DMS79 treated with DMSO at 0.1 percent for 48 hours (cell line): ENCODE measurements around the gene POU2F2.
"Not testable (repeated sequence)": the region's sequence is repeated elsewhere in the genome, so short reads cannot be mapped to it uniquely, and the experiment has no call there.

Experiments
- DNase-seq: peaks from one replicate; lab custom pipeline; 2025; lab: John Stamatoyannopoulos, UW

The POU2F2 gene

DNA sequence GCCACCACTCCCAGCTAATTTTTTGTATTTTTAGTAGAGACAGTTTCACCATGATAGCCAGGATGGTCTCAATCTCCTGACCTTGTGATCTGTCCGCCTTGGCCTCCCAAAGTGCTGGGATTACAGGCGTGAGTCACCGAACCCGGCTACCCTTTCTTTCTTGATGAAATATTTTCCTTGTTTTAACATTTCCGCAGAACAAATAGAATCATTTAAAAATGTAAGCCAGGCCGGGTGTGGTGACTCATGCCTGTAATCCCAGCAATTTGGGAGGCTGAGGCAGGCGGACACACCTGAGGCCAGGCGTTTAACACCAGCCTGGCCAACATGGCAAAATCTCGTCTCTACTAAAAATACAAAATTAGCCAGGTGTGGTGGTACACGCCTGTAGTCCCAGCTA lies 32.0 kb downstream of the POU2F2 start:
- not testable (repeated sequence) for DNase-seq

DNA sequence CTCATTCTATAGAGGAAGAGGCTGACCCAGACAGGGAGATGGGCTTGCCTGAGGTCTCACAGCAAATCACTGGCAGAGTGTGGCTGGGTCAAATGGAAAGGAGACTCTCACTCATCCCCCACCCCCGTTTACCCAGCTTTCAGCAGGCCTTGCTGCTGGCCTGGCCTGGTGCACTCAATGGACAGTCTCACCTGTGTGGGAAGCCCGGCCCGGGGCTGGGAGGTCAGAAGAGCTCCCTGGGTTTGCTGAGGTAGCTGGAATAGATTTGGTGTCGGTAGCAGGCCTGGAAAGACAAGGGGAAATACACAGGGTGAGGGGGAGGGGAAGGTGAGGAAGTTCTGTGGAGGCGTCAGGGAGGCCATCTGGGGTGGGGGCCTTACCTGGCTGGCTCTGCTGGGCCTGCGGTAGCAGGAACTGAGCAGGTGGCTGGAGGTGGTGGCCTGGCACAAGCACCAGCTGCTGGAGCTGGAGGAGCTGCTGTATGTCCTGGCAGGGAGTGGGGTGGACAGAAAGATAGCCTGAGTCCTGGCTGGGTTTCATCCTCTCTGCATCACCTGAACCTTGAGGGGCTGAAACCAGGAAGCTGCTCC lies 32.8 kb downstream of the POU2F2 start:
- DNase-seq: no peak

DNA sequence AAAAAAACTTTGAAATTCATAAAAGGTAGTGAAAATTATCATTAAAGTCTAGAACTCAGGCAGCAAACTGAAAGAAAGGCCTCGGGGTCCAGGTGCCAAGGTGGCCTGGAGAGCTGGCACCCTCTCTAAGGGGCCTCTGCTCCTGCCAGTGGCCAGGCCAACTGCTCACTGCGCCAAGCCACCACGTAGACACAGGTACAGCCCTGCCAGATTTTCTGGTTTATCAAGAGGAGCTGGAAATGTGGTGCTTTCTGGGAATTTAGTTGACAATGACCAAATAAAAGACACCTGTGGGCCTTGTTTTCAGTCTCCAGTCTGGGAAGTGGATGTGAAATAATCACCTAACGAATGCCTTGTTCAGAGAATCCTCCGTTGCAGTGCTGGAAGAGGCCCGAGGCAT lies 33.5 kb downstream of the POU2F2 start:
- DNase-seq: no peak

DNA sequence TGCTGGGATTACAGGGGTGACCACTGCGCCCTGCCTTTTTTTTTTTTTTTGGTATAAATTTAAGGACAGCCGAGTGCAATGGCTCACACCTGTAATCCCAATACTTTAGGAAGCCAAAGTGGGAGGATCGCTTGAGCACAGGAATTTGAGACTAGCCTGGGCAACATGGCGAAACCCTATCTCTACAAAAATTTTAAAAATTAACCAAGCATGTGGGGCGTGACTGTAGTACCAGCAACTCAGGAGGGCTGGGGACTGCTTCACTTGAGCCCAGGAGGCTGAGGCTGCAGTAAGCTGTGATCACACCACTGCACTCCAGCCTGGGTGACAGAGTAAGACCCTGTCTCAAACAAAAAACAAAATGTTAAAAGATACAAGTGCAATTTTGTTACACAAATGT lies 34.8 kb downstream of the POU2F2 start:
- no peak for DNase-seq

DNA sequence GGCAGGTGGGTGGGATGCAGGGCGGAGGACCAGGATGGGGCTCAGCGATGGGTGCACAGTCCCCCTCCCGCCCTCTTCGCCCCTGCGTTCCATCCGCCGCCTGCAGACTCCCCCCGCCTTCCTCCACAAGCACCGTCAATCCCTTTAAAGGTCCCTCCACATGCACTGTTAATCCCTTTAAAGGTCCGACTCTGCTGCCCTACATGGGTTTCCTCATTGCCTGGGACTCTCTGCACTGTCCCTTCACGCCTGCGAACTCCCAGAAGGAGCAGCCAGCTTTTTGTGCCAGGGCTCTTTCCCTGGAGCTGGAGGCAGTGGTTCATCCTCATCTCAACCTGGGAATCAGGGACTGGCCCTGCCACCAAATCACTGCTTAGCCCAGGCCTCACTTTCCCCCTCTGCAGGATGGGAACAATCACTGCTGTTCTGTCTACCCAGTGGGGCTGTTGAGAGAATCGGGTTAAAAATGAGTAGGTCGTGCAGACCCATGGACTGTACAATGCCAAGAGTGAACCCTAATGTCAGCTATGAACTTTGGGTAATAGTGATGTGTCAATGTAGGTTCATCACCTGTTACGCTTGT lies 35.9 kb downstream of the POU2F2 start:
- DNase-seq: no peak

DNA sequence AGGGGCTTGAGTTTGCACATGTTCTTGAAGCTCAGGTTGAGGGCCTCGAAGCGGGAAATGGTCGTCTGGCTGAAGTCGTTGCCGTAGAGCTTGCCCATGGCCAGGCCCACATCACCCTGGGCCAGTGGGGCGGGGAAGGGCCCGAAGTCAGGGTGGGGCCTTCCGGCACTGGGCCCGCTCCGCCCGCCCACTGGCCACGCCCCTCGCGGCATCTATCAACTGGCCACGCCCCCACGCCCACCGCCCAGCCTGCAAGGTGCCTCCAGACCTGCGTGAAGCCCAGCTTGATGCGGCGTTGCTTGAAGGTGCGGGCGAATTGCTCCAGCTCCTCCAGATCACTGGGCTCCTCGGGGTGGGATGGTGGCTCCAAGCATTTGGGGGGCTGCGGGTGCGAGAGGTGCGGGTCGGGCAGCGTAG lies 36.4 kb downstream of the POU2F2 start:
- DNase-seq: no peak

DNA sequence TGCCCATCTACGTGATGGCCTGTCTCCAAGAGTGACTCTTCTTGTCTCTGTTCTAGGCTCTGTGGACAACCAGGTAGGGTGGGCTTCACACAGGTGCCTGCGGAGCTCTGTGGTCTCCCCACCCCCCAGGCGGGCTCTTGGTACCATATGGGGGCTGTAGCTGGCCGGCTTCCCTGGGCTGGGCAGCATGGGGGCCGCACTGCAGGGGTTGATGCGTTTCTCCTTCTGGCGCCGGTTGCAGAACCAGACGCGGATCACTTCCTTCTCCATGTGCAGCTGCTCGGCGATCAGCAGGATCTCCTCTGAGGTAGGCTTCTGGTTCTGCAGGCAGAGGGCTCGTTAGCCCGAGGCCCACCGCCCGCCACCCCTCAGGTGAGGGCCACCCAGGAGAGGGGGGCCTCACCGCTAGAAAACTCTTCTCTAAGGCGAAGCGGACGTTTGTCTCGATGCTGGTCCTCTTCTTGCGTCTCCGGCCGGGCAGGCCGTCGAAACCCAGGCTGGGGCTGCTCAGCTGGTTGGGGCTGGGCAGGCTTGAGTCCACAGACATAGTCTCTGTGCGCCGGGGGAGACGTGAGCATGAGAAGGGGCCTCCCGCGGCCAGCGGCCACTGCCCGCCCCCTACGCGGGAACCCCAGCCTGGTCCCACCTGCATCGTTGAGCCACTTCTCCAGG lies 37.0 kb downstream of the POU2F2 start:
- DNase-seq: no peak

DNA sequence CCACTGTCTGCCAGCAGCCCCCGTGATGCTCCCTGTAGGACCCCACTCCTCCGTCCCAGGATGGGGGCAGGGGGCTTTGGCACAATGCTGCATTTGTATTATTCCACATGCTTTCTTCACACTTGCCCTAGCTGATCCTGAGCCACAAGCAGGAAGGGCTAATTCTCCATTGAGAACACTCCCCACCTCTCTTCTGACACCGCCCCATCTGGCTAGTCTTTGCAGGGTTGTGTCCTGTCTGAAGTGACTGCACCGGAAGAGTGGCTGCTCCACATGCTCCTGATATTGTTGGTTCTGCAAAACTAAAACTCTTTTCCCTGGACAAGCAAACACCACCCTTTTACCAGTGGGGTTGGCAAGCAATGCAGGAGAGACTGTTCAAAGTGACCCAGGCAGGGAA lies 38.3 kb downstream of the POU2F2 start:
- DNase-seq: no peak

DNA sequence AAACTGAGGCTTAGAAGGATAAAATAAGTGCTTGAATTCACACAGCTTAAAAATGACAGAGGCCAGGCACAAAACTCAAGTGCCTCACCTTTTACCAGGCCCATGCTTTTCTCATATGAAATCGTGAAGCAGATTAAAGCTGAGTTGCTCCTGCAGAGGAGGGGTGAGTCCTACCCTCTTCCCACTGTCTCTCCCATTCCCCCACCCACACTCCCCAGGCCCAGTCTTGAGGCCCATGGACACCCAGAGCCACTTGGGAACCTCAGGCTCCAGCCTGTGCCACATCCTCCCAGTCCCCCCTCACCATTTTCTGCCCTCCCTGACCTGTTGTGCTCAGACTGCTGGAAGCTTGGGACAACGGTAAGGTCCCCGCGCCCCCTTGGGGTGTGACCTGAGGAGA lies 38.7 kb downstream of the POU2F2 start:
- no peak for DNase-seq

DNA sequence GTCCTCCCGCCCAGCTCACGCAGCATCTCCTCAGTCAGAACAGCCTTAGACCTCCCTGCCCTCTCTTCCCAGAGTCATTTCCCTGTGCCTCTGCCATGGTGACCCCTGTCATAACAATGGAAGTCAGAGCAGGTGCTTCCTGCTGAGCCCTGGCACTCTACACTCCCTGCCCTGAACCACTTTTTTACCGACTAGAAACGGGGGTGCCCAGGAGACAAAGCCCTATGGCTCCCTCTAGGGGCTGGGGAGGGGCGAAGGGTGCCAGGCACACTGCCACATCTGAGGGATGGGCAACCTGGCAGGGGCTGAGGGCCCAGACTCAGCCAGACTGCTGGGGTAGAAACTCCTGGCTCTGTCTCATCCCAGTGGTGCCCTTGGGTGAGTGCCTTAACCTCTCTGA lies 39.9 kb downstream of the POU2F2 start:
- DNase-seq: peak; percentile 47

DNA sequence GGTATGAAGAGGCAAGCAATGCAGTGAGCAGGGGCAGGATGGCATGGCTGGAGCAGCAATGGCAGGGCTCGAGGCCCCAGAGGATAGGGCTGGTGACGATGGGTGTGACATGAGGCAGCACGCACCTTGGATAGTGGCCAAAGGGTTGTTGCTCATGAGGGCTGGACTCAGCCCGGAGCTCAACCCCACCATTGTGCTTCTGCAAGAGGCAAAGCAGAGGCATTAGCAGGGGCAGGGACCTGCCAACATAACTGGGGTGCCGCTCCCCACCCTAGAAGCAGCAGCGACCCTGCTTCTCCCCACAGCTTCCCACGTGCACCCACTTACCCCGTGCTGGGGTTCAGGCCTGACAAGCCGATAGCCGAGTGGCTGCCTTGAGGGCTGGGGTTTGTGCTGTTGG lies 40.5 kb downstream of the POU2F2 start:
- no peak for DNase-seq

DNA sequence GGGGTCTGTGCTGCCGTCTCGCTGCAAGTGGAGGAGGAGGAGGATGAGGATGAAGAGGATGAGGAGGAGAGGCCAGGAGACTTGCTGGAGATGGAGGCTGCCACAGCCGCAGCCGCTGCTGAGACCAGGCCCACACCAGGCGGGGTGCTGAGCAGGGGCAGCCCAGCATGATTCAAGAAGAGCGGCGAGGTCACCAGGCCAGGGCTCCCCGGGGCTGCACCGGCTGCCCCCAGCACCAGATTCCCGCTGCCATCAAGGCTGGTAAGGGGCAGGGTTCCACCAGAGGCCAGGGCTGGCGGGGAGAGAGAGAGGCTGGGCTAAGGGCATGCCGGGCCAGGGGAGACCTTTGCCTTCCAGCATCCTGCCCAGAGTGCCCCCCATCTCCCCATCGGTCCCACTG lies 40.9 kb downstream of the POU2F2 start:
- DNase-seq: no peak

DNA sequence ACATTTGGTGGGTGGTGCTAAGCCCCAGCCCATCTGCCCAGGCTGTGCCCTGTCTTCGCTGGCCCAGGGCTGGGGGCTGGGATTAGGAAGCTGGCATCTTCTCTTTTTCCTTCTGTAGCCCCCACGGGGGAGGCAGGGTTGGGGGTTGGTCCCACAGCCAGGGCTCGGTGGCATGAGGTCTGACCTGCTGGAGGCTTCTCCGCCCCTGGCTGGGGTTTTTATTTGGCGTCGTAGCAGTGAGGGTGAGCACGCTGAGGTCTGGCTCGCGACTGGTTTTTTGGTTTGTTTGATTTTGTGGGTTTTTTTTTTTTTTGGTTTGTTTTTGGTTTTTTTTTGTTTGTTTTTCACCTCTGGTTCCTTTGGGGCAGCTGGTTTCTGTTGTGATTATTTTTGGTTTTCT lies 41.6 kb downstream of the POU2F2 start:
- DNase-seq: no peak

DNA sequence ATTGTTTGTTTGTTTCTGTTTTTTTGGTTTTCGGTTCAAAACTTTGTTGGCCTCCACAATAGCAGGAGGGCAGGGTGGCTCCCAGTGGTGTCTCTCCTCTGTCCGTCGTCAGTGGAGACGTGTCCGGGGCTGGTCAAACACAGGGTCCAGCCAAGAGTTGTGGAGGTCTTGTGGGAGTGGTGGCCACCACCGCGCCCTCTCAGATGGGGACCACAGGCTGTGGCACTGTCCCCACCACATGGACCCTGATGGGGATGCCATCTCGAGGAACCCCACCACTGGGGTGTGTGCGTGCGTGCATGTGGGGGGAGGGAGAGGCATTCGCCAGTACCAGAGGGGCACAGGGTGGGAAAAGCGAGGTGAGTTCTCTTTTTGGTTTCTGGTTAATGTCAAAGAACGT lies 42.5 kb downstream of the POU2F2 start:
- no peak for DNase-seq

DNA sequence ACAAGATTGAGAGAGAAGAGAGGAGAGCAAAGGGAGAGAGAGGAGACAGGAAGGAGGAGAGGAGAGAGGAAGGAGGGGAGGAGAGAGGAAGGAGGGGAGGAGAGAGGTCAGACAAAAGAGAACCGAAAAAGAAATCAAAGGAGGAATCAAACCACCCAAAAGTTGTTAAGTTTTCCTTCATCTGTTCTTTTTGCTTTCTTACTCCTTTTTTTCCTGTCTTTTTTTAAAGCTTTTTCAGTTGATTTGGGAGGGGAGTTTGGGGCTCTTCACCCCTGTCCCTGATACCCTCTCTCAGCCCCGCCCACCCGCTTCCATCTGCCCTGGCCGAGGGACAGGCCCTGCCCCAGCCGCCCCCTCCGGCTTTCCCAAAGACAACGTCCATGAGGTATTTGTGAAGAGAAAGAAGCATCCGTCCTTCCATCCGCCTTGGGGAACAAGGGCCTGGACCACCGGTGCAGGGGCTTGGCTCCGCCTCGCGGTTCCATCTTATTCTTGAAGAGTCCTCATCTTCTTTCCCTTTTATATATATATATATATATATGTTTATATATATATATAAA lies 43.0 kb downstream of the POU2F2 start:
- no peak for DNase-seq

DNA sequence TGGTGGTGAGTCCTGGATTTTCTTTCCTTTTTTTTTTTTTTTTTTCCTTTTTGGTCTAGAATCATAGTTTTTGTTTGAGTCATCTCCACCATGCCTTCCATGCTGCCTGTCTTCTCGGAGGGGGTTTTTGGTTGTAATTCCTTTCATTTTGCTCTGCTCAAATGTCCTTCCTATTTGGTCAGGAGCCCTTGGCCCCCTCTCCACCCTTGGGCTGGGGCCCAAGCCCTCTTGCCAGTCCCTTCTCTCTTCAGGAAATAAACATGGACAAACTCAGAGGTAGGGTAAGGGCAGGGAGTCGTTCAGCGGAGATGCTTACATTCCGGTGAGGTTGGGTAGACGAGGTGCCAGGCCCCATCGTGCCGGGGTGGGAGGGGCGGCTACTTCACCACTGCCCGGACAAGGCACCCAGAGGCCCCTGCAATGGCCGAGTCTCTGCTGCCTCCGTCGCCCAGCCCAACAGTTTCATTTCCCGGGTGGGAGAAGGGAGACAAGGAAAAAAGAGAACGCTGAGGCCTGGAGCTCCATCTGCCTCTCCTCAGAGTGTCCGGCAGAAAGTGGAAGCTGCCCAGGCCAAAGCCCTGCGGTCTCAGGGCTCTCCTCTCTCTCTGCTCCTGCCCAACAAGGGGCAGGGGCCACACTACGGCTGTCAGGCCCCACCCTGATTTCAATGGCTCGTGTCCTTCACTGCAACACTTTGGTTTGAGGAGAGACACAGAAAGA lies 43.6 kb downstream of the POU2F2 start:
- no peak for DNase-seq

DNA sequence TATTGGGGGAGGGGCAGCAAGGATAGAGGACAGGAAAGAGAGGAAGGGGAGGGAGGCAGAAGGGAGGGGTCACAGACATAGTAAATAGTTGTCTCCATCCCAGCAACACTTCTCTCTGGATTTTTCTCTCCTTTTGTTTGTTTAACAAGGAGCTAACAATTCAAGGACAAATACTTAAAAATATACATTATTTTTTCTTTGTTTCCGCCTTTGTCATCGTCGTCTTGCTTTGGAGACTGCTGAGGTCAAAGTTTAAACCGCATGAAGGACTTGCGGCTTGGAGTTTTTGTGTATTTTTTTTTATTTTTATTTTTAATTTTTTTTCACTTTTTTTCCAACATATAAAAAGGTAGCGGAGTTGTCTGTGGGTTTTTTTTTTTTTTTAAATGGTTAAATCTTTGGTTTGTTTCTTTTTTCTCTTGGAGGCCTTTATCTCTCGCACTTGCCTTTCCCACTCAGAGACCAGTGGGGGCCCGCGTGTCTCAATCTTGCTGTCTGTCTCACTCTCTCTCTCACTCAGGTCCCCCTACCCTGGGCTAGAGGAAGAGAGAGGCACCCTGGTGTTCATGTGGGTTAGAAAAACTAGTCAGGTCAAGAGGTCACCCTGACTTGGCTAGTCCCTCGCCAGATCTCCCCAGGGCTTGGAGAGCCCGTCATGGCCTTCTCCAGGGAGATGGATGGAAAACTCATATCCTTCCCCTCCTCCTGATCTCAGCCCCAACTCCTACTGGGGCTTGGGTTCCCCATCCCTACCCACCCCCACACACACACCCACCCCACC lies 45.3 kb downstream of the POU2F2 start:
- DNase-seq: no peak

DNA sequence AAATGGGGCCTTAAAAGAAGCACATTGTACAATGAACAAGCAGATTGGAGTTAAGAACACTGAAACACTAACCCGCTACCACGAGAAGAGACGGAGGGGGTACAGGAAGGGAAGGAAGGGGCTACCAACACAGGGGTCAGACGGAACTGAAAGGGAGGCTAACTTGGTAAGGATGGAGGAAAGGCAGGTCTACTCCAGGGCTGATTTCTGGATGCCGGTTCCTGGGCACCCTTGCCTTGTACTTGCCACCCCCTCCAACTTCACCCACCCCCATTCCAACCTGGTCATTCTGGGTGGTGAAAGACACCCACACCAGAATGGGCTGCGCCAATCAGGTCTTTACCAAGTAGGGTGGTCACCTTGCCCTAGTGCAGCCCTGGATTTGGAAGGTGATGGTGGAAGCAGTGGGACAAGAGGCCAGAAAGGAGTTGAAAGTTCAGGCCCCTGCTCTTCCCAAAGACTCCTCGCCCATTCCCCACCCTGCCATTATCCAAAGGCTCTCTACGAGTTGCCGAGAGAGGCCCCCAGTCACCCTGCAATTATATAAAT lies 46.0 kb downstream of the POU2F2 start:
- no peak for DNase-seq

DNA sequence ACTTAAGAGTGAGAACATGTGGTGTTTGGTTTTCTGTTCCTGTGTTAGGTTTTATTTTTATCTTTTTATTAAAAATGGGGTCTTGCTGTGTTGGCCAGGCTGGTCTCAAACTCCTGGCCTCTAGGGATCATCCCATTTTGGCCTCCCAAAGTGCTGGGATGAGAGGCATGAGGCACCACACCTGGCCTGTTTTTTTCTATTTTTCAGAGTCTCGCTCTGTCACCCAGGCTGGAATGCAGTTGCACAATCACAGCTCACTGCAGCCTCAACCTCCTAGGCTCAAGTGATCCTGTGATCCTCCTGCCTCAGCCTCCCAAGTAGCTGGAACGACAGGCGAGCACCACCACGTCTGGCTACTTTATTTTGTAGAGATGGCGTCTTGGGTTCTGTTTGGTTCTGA lies 48.7 kb downstream of the POU2F2 start:
- no peak for DNase-seq

DNA sequence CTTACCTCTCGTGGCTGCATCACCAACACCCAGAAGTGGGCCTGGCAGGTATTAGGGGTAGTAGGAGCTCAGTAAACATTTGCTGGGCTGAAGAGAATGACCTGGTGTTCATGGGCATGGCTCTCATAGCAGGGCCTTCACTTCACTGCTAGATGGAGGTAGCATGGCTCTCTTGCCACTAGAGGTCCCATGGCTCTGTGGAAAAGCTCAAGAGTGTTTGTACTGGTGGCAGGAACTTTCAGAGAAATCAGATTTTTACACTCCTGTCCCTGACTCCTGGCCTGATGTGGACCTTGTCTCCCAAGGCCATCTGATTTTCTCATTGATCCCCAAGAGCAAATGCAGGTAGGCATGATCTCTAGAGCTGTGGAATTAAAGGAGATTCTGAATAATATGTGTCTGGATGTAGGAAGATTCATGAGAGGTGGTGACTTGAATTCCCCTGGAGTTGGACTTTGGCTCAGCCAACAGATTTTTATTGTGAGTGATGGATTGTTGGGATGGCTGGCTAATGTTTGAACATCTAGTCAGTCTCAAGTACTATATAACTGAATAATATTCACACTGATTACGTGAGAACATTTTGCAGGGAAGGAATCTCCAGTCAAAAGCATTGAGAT lies 50.6 kb downstream of the POU2F2 start:
- no peak for DNase-seq

DNA sequence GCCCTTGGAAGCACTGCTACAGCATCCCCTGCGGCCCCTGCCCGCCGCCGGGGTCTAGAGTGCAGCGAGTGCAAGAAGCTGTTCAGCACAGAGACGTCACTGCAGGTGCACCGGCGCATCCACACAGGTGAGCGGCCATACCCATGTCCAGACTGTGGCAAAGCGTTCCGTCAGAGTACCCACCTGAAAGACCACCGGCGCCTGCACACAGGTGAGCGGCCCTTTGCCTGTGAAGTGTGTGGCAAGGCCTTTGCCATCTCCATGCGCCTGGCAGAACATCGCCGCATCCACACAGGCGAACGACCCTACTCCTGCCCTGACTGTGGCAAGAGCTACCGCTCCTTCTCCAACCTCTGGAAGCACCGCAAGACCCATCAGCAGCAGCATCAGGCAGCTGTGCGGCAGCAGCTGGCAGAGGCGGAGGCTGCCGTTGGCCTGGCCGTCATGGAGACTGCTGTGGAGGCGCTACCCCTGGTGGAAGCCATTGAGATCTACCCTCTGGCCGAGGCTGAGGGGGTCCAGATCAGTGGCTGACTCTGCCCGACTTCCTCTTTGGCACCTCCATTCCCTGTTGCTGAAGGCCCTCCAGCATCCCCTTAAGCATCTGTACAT lies 51.4 kb downstream of the POU2F2 start:
- no peak for DNase-seq
